Stimulated activated naive CD4-positive, alpha-beta T cell treated with Interleukin-2 at 50 U/mL for 16 hours (primary cell): ENCODE data around the gene KCNIP1.
A peak's percentile ranks its signal among the peaks of the same experiment; 100 is the strongest.

Experiments
- DNase-seq: peaks from one replicate; lab custom pipeline; 2025; lab: John Stamatoyannopoulos, UW

The KCNIP1 gene

DNA sequence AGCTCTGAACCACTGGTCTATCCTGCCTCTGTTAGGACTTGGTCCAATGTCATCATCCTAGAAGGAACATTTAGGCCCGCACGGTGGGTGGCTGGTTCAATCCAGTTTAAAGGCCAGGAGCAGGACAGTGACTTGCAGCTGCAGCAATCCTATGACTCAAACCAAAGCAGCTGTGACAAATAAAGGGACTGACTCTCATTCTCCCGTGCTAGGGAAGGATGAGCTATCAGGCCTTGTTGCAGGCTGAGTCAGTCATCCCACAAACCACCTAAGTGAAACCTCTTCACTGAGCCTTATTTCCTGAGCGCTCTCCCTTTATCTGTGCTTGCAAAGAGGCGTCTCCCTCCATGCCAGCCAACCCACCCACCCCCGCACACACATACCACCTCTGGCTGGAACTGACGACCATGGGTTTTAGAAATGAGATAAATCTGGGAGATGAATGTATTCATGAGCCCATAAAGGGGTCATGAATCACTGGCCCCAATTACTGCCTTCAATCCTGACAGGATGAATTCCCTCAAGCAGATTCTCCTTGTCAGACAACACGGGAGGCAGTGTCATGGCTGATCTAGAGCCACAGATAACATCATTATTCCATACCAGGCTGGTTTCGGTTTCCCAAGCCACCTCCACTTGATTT, 93.4 kb downstream of the KCNIP1 start:
- peak; percentile 4 for DNase-seq

DNA sequence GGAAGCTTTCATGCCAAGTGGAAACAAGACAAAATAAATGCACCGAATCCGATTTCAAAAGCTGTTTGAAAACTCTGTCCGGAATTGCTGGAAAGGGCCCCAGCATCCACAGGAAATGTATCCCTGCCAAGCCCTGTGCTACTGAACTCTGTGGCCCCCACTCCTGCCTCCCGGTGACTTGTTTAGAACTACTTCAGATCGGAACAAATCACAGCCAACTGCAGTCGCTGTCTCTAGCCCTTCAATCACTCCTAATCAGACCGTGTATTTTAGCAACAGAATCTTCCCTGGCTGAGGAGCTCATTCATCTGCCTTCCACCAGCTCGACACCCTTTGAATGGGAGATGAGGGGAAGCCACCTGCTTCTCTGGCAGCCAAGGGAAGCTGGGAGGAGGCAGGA, 94.1 kb downstream of the KCNIP1 start:
- no peak for DNase-seq

DNA sequence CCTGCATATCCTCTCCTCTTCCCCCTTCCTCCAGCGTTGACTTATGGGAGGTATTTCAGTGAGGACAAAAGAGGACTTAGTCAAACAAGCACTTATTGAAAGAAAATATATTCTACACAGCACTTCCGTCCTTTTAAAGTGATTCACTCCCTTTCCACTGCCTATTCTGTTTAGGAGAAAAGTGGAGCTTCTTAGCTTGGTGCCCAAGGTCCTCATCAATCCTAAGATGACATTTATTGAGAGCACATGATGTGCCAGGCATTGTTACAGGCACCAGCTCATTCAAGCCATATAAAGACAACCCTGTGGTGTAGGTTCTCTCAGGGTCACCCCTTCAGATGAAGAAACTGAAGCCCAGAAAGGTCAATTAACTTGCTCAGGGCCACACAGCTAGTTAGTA, 95.9 kb downstream of the KCNIP1 start:
- no peak for DNase-seq

DNA sequence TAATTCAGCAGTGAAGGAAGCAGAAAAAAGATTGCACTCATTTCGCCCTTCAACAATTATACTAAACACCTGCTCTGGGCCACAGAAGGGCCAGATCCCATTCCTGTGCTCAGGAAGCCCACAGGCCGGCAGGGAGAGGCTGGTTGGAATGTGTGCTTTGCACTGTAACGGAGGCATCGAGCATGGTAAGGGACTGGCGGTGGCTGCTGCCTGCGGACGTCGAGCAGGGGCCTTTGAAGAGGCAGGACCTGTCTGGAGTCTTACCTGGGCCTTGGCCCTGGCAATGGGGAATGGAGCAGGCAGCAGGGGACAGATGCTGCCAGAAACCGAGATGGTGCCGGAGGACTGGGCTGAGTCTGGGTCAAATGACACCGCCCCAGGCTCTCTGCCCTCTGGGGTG, 97.8 kb downstream of the KCNIP1 start:
- DNase-seq: no peak

DNA sequence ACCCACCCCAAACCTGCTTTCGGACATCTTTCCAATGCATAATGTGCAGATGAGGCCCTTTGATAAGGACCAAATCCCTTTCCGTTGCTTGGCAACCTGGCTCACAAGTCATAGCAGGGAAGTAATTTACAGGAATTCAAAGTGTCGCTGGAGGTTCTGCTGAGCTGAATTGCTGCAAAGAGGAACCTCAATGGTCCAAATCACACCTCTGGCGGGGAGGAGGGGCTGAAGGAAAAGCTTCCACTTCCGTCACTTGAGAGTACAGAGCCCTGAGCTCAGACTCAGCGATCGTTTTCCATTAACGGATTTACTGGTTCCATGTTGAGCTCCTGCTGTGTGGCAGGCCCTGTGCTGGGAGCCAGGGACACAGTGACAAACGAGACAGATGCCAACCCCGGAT, 99.3 kb downstream of the KCNIP1 start:
- DNase-seq: no peak

DNA sequence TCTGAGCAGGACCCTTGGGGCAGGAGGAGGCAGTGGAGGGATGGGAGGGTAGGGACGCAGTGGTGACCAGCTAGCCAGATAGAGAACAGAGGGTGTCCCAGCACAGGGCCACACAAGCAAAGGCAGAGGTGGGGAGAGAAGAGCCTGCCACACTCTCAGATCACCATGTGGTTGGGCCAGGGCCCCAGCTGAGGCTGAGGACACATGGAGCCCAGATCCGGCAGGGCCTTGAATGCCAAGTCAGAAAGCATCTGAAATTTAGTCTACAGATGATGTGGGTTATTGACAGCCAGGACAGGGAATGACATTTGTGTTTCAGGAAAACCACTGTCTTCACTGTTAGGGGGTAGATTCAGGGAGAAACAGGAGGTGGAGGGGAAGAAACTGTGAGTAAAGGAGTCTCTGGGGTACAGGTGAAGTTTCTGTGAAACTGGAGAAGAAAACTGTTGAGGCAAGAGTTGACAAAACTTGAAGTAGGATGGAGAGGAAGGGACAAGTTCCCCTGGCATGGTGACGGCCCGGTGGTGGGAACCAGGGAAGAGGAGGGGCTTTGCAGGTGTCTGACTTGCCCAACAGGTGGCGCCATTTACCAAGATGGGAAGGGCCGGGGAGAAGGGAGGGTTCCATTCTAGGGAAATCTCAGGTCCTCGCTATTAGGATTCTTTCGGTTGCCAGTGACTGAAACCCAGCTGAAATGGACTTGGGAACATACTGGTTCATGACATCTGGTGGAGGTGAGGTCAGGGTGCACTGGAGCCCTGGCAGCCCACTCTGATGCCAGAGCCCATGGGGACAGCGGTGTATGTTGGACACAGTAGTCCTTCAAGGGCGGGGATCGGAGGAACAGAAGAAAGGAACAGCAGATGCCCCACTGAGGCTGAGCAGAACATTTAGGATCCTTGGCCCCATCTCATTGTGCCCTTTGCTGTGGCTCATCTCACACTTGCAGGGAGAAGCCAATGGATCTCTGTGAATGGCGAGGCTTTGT, 100.1 kb downstream of the KCNIP1 start:
- no peak for DNase-seq

DNA sequence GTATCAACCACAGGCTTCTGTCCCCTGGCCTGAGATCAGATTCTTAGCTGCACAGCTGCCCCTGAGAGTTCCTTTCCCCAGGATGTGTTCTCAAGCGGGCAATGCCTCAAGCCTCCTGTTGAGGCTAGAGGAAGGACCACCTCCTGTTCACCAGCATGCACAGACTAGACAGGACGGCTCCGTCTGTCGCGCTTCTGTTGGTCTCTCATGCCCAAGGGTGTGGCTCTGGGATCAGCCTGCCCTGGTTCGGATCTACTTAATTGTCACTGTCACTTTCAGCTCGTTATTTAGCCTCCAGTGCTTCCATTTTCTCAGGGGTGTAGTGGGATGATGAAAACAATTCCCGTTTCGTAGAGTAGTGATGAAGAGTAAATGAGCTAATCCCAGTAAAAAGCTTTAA, 103.1 kb downstream of the KCNIP1 start:
- no peak for DNase-seq

DNA sequence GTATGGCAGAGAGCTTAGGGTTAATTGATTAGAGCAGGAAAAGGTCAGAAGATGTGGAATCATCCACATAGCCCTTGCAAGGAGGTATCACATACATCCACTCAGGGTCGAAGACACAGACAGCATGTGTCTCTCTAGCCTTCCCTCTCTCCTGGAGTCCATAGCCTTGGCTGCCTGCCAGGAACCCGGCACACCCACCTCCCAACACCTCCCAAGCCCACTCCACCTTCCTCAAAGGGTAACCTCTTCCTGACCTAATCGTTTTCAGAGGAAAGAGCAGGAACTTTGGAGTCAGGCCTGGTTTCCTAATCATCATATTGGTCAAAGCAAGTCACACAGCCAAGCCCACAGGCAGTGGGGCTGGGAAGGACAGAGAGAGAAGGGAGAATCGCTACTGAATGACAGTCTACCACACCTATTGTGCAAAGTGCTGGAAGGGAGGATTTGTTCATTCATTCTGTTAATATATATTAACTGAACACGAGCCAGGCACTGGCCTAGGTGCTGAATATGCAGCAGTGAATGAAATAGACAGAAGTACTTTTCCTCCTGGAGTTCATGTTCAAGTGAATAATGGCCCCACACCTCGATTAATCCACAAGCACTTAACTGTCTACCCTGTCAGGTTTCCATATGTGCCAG, 107.8 kb downstream of the KCNIP1 start:
- DNase-seq: no peak

DNA sequence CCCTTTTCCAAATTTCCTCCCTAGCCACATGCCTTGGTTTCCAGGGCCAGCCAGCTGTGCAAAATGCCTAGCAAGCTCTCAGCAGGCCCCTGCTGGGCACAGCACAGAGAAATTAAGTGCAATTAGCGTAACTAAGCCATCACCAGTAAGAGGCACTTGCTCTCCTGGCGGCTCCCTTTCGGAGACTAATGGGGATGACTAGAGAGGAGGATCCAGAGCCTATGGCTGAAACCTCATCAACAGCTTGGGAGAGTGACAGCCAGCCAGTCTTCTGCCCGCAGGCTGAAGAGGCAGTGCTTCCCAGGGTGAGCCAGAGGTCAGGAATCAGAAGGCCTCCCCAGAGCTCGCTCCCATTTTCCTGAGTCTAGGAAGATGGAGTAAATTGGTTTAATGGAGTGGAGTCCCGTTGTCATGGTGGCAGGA, 108.4 kb downstream of the KCNIP1 start:
- no peak for DNase-seq

DNA sequence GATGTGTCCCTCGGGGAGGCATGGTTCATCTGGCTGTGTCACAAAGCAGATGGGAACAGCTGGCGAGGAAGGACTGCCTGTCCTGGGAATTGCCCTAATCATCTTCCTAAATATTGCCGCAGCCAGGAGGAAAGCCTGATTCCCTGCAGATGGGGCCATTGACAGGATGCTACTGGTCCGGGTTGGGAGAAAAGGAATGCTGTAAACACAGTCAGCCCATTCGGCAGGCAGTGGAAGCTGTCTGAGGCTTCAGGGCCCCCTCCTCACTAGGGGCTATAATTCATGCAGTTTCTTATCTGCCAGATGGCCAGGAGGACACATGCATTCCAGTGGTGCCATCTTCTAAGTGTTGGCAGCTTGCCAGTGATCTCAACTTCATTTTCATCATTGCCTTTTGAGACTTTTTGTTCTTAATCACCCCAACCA, 110.3 kb downstream of the KCNIP1 start:
- DNase-seq: no peak

DNA sequence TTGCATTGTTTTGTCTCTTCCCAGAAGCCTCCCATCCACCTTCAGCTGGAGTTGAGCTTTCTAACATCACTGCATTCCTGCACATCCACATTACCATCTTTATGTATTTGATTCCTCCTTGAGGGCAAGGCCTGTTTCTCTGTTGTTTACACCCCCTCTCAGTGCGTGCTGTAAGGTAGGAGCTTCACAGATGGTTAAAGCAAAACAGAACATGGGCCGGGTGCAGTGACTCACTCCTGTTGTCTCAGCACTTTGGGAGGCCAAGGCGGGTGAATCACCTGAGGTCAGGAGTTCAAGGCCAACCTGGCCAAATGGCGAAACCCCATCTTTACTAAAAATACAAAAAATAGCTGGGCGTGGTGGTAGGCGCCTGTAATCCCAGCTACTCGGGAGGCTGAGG, 110.9 kb downstream of the KCNIP1 start:
- no peak for DNase-seq

DNA sequence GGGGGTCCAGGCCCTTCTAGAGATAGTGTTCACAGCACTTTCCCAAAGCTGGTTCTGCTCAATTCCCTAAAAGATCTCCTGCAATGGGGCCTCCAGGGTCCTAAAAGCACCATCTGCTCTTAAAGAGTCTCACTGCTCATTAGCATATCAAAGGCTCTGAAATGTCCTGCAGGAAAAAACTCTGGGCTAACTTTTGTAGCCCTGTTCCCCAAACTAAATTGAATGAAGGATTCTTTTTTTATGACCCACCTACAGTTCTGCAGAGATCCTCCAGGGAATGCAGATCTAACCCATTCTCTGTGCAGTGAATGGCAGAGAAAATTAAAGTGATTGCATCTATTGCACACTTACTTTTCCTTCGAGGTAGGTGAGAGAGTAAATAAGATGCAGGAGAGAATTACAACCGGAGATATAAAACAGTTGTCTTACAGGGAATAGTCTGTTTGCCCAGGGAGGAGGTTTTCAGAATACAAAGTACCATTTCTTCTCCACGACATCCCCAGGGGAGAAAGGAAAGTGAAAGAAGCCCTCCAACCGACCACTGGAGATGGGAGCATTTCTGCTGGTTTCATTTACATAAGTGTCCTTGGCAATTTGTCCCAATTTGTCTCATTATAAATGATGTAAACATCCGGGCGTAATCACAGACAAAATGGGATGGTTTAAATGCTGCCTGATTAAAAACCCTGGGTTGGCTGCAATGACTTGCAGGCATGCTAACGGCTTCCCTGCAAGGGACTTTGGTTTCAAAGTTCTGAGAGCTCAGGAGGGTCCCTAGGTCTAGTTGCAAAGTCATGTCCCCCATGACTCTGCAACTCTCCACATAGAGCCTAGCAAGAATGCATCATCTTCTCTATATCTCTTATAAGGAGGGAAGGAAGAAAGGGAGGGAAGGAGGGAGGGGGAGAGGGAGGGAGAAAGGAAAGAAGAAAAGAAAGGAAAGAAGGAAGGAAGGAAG, 114.0 kb downstream of the KCNIP1 start:
- no peak for DNase-seq

DNA sequence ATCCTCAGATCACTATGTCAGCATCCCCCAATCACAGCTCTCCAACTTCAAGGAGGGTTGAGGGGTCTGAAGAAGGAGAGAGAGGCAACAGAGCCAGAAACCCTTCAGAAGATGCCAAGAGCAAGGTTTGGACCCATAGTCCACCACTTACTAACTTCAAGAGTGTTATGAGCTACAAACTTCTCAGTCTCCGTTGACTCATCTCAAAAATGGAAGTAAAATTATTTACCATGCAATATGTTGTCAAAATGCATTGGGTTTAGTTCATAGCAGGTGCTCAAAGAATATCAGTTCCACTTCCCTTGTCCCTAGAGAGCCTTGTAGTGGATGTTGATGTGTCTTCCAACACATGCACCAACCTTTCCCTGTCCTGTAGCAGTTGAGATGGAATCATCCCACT, 116.0 kb downstream of the KCNIP1 start:
- DNase-seq: no peak

DNA sequence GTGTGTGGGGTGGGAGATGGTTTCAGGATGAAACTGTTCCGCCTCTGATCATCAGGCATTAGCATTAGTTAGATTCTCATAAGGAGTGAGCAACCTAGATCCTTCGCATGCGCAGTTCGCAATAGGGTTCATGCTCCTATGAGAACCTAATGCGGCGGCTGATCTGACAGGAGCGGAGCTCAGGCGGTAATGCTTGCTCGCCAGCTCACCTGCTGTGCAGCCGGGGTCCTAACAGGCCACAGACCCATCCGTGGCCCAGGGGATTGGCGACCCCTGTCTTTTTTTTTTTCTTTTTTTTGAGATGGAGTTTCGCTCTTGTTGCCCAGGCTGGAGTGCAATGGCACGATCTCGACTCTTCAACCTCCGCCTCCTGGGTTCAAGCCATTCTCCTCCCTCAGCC, 119.1 kb downstream of the KCNIP1 start:
- DNase-seq: no peak

DNA sequence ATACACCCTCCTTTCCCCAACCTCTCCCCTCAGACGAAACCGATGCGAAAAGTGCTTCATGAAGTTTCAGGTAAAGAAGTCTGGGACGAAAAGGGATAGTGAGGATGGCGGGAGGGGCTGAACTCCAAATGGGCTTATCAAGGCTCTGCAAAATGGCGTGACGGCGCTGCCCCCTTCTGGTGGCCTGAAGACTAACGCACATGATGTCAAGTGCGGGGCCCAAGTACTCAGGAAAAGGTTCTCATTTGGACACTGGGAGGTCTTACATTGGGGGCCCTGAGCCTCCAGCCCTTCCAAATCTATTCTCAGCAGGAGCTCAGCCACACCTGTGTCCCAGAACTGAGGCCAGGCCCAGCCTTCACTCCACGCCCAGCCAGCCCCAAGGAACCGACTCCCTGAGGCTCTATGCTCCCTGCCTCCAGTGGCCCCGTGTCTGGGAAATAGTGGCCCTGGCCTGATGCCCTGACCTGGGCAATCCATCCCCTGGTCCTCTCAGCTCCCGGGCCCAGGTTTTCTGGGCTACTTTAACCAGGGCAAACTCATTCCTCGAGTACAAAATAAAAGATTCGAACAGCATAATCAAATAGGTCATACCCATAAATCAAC, 119.9 kb downstream of the KCNIP1 start:
- no peak for DNase-seq

DNA sequence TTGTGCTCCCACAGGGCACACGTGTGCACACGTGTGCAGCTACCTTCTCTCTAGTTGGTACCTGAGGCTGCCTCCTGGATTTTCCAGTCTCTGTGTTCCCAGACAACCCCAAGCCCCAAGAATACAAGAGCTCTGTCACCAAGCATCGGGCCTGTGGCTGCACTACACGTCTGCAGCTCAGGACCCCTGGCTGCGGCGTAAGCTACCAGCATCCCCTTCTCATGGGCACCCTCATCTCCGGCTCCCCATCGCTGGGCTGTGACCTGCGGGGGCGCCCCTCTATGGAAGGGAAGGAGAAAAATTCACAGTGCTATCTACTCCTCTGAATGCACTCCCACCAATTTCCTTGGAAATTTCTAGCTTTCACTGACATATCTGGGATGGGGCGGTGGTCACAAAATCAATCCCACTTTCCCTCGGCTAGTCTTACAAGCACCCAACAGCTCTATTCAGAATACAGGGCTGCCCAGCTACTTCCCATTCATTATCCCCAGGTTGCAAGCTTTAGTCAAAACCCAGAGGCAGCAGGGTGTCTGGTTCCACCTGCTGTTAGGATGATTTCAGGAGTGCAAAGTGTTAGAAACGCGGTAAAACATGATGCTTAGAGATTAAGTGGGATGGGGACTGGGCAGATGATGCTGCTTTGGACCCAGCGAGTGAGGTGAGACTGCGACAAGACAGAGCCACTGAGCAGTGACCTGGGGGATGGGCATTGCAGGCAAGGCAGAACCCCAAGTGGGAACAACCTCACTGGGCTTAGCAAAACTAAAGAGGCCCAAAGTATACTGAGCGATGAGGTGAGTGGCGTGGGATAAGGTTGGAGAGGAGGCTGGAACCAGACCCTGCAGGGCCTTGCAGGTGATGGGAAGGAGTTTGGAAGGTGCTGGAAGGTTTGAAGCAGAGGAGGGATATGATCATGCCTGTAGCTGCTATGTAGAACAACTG, 121.7 kb downstream of the KCNIP1 start:
- DNase-seq: no peak

DNA sequence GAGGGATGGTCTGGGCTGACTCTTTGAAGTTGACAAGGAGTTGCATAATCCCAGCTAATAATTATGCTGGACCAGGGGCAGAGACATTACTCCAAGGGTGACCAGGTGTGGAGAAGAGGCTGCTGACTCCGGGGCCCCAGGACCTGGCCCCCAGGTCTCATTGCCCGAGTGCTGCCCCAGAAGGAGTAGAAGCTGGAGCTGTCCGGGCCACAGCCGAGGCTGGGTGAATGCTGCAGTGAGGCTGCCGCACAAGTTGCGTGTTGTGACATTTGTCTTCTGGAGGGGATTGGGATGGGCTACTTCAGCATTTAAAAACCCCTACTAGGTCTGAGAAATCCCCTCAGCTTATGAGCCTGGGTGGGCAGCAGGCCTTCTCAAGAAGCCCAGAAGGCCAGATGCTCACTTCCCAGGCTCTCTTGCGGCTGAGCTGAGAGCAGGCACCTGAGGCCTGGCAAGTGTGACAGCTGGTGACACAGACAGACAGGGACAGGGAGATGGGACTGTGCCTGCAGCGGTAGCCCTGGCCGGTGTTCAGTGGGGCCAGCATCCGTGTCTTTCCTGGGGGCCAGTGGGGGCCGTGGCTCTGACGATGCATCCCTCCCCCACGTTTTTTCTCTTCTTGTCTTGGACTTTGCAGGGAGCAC, 122.8 kb downstream of the KCNIP1 start:
- no peak for DNase-seq

DNA sequence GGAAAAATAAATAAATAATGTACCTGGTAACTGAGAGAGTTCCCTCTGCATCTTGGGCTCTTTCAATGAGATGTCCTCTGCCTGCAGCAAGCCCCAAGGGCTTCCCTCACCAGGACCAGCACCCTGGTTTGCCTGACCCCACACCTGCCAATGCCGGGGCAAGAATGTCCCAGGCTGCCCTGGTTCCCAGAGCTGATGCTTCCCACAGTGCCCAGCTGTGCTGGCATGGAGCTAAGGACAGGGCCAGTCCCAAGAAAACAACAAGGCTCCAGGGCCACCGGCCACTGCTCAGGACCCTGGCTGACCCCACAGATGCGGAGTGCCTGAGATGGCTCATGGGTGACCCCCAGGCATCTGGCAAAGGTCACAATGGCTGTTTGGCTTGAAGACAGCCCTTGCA, 123.5 kb downstream of the KCNIP1 start:
- no peak for DNase-seq

DNA sequence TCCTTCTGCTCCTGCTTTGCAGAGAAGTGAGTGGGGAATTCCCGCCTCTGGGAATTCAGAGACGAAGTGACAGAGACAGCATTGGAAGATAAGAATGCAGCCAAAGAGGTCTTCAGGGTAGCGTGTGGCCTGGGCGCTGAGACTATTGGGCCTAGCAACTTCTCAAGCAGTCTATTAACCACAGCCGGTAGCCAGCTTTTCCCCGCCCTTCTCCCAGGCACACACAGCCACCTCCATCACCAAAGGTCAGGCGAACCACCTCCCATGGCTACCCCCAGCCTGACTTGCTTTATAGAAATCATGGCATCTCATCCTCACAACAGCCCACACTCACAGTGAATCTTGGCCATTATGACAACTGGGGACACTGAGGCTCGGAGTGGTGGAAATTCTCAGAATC, 124.2 kb downstream of the KCNIP1 start:
- DNase-seq: no peak
